ENCODE measurements around the gene BCL7B. TPM values are rescaled to one million over a fixed set of nuclear protein-coding genes. Genes with fewer than 3 reads are reported as not detected.

Gene BCL7B
- total RNA-seq, 1 experiment from 2014 or later: 41.0 TPM

DNA sequence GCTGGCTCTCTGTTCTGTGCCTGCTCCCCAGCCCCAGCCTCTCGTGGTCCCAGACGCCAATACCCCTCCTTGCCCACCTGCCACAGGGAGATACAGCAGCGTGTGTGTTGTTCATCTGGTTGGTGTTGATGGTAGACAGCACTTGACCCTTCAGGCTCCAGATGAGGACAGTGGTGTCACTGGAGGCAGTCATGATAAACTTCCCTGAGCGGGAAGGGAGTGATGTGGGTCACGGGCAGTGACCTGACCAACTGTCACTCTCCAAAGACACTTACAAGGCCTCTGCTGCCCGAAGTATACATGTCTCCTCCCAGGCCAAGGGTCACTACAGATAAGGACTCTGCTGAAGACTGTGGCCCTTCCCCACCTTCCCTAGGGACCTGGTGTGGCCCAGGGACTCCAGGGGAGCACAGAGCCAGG is 15.3 kb upstream of the BCL7B start:
- ATAC-seq: no peak
- H3K27ac ChIP-seq (ENCODE audit: low read length): no peak overlapping the region
- H4K20me1 ChIP-seq (ENCODE audit: low read length): no peaks in the 10 kb centered on the region
- no peaks in the 10 kb centered on the region for H3K9me3 ChIP-seq (ENCODE audit: low read length)
- ChIA-PET CTCF (no interaction called here), POLR2A (ENCODE audit: unreplicated experiment) (interaction anchor here (0.6 kb wide), 1 partner anchor 51 kb away, joined by 4 read pairs; the partner anchor contains the start of gene BAZ1B)
- H3K4me3 ChIP-seq (ENCODE audit: low read length): no peak overlapping the region
- H3K9me2 ChIP-seq (replicated peaks; ENCODE audit: low read length): no peaks in the 10 kb centered on the region
- no peaks in the 10 kb centered on the region for H3K27me3 ChIP-seq (ENCODE audit: low read length)
- H3K79me2 ChIP-seq (ENCODE audit: low read length): peaks cover 23% of the 10 kb centered on the region
- no peak overlapping the region for H3K4me2 ChIP-seq (ENCODE audit: low read length)
- no peak overlapping the region for H2AFZ ChIP-seq (ENCODE audit: low read length)
- no peaks in the 10 kb centered on the region for H3F3A ChIP-seq (ENCODE audit: low read length, unreplicated experiment)
- intact Hi-C loops (cut with micrococcal nuclease): no loop called here
- H3K9ac ChIP-seq (ENCODE audit: low read length): no peak overlapping the region
- no TSS peak for BruUV-seq (replicated peaks)
- DNase-seq: no peak
- peaks cover 13% of the 10 kb centered on the region for H3K4me1 ChIP-seq (ENCODE audit: insufficient read depth, low read length)
- peaks cover 39% of the 10 kb centered on the region for H3K36me3 ChIP-seq (ENCODE audit: low read depth, low read length)
- TF ChIP-seq, protein P1, sequence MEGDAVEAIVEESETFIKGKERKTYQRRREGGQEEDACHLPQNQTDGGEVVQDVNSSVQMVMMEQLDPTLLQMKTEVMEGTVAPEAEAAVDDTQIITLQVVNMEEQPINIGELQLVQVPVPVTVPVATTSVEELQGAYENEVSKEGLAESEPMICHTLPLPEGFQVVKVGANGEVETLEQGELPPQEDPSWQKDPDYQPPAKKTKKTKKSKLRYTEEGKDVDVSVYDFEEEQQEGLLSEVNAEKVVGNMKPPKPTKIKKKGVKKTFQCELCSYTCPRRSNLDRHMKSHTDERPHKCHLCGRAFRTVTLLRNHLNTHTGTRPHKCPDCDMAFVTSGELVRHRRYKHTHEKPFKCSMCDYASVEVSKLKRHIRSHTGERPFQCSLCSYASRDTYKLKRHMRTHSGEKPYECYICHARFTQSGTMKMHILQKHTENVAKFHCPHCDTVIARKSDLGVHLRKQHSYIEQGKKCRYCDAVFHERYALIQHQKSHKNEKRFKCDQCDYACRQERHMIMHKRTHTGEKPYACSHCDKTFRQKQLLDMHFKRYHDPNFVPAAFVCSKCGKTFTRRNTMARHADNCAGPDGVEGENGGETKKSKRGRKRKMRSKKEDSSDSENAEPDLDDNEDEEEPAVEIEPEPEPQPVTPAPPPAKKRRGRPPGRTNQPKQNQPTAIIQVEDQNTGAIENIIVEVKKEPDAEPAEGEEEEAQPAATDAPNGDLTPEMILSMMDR (conservative IDR thresholded peaks at IDR 0.05; ENCODE audit: low read depth, low read length): no peak
- TF ChIP-seq EZH2 (IDR thresholded peaks at IDR 0.05; ENCODE audit: low read length, unreplicated experiment): no peak
- TF ChIP-seq EZH2phosphoT487 (IDR thresholded peaks at IDR 0.05; ENCODE audit: borderline replicate concordance, low read length): no peak

DNA sequence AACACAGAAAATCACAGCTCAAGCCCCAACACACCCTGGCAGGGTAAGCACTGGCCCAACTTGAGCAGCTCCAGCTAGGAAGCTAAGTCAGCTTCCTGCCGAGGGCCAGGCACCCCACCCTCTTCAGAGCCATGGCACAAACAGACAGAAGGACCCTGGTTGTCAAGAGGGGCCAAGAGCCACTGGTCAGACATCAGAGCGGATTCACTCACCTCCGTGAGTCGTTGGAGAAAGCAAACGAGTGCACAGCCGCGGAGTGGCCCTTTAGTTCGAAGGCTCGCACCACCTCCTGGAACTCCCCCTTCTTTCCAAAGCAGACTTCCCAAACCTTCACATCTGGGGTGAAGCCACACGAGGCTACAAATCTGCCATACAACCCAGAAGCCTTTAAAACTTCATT is 13.5 kb upstream of the BCL7B start:
- Histone ChIP-seq H4K20me1 (ENCODE audit: low read length) (no peaks in the 10 kb centered on the region), H3K79me2 (ENCODE audit: low read length) (peaks cover 5% of the 10 kb centered on the region; the same call in 1 of the 2 replicates), H3K27ac (ENCODE audit: low read length) (no peak overlapping the region), H3K4me1 (ENCODE audit: insufficient read depth, low read length) (no peaks in the 10 kb centered on the region), H3K9me3 (ENCODE audit: low read length) (no peaks in the 10 kb centered on the region), H3K27me3 (ENCODE audit: low read length) (no peaks in the 10 kb centered on the region), H3K9ac (ENCODE audit: low read length) (no peak overlapping the region), H3K4me3 (ENCODE audit: low read length) (no peak overlapping the region), H2AFZ (ENCODE audit: low read length) (no peak overlapping the region), H3F3A (ENCODE audit: low read length, unreplicated experiment) (no peaks in the 10 kb centered on the region), H3K36me3 (ENCODE audit: low read depth, low read length) (peaks cover 39% of the 10 kb centered on the region), H3K4me2 (ENCODE audit: low read length) (no peak overlapping the region), H3K9me2 (replicated peaks; ENCODE audit: low read length) (no peaks in the 10 kb centered on the region)
- no TSS peak for BruUV-seq (replicated peaks)
- POLR2A ChIA-PET (ENCODE audit: unreplicated experiment): no interaction called here
- CTCF ChIA-PET: no interaction called here
- ATAC-seq (no peak), DNase-seq (no peak)
- no peak for TF ChIP-seq EZH2 (IDR thresholded peaks at IDR 0.05; ENCODE audit: low read length, unreplicated experiment)
- TF ChIP-seq, protein P1 (conservative IDR thresholded peaks at IDR 0.05; ENCODE audit: low read depth, low read length): no peak
- no peak for TF ChIP-seq EZH2phosphoT487 (IDR thresholded peaks at IDR 0.05; ENCODE audit: borderline replicate concordance, low read length)
- intact Hi-C loops (cut with micrococcal nuclease): no loop called here

DNA sequence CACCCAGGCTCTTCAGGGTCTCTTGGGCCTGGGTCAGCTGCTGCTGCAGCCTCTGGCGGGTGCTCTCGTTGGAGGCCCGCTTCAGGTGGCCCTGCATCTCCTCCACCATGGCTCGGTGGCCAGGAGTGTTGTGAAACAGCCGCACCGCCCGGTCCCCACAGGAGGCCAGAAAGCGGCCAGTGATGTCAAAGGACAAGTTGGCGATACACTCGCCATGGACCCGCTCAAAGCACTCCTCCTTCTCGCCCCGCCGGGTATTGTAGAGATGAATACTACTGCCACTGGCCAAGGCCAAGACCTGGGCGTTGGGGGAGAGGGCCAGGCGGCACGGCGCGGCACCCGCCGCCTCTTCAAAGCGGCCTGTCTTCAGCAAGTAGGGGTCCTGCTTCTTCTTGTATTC is 13.0 kb upstream of the BCL7B start:
- Histone ChIP-seq H3K4me3 (ENCODE audit: low read length) (no peak overlapping the region), H3K36me3 (ENCODE audit: low read depth, low read length) (peaks cover 39% of the 10 kb centered on the region), H3F3A (ENCODE audit: low read length, unreplicated experiment) (no peaks in the 10 kb centered on the region), H3K27ac (ENCODE audit: low read length) (no peak overlapping the region), H3K4me1 (ENCODE audit: insufficient read depth, low read length) (no peaks in the 10 kb centered on the region), H4K20me1 (ENCODE audit: low read length) (no peaks in the 10 kb centered on the region), H3K27me3 (ENCODE audit: low read length) (no peaks in the 10 kb centered on the region), H3K79me2 (ENCODE audit: low read length) (peaks cover 1% of the 10 kb centered on the region; the same call in 1 of the 2 replicates), H3K9ac (ENCODE audit: low read length) (no peak overlapping the region), H3K9me2 (replicated peaks; ENCODE audit: low read length) (no peaks in the 10 kb centered on the region), H3K4me2 (ENCODE audit: low read length) (no peak overlapping the region), H2AFZ (ENCODE audit: low read length) (no peak overlapping the region), H3K9me3 (ENCODE audit: low read length) (no peaks in the 10 kb centered on the region)
- BruUV-seq (replicated peaks): no TSS peak
- ATAC-seq (no peak), DNase-seq (no peak)
- intact Hi-C loops (cut with micrococcal nuclease): no loop called here
- TF ChIP-seq, protein P1 (conservative IDR thresholded peaks at IDR 0.05; ENCODE audit: low read depth, low read length): no peak
- TF ChIP-seq EZH2 (IDR thresholded peaks at IDR 0.05; ENCODE audit: low read length, unreplicated experiment) (no peak), EZH2phosphoT487 (IDR thresholded peaks at IDR 0.05; ENCODE audit: borderline replicate concordance, low read length) (no peak)
- POLR2A ChIA-PET (ENCODE audit: unreplicated experiment): no interaction called here
- CTCF ChIA-PET: no interaction called here

Measured in PC-3 (cell line).